GM19240 (cell line): ENCODE results near the gene ITGA2.

Experiments used
- DNase-seq: peaks from one replicate; pipeline ENCODE4 v3.0.0; 2011; ENCODE audit warnings: low spot score; ENCODE audit not compliant: insufficient read length

The ITGA2 gene

GRCh38 chr5:52988335-52989024, 672 bp upstream of the ITGA2 start:
- no peak for DNase-seq

DNA sequence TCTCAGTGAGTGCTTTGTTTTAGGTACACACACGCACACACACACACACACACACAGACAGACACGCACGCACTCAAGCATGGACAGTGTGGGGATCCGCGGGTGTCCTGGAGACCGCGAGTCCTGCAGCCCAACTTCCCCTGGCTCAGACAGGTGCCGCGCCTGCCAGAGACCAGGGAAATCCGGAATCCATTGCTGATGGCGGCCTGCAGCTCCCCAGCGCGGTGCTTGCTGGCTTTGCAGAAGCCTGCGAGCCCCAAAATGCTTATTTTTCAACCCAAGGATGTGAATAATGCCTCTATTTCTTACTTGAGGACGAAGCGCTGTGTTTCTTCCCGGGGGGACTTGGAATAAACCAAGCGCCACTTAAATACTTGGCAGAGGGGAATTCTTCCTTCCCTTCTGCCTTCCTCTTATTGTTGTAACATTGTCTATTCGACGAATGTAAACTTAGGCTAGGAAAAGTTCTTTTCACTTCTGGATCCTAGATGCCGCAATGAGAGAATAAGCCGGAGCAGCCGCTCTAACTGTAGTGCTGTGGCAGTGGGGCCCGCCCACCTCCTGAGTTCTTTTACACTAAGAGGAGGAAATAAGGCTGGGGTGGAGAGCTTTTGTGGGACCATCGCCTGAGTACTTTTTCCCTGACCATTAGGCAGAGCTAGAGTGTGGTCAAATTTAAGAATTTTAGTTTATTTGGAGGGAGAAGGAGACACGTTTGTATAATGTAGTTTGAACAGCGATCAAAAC, 802 bp downstream of the ITGA2 start:
- no peak for DNase-seq

DNA sequence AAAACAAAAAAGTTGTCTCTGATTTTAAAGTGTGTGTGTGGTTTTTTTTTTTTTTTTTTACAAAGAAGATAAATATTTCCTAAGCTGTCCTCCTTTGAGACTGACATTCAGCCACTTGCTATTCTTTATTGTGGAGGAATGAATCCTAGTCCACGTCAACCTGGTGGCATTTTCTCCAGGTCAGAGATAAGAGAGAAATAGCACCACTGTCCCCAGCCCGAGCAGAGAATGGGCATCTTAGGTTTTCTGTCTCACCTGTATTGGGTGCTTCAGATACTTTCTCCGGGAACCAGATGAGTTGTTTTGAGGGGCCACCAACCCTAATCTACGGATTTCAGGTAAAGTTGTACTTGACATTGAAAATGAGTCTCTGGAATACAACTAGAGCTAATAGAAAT, 1.4 kb downstream of the ITGA2 start:
- DNase-seq, result no peak

DNA sequence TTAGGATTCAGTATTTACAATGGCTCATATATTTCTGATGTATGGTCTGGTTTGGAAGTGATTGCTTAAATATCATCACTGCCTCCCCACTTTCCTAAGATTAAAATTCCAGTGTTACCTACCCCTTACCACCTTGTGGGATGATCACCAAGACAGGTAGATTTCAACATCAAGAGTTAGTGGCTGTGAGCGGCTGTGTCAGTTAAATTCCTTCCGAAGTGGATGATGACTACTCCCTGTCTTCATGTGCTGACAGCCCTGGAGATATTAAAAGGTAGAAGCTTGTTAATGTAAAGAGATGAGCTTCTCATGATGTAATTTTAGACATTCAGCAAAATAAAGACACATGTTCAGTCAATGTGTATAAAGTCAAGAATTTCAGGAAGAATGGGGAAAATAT, 4.2 kb downstream of the ITGA2 start:
- DNase-seq, result no peak

- no peak for DNase-seq
Measured at GRCh38 chr5:52994266-52994665, 5.1 kb downstream of the ITGA2 start.

DNA sequence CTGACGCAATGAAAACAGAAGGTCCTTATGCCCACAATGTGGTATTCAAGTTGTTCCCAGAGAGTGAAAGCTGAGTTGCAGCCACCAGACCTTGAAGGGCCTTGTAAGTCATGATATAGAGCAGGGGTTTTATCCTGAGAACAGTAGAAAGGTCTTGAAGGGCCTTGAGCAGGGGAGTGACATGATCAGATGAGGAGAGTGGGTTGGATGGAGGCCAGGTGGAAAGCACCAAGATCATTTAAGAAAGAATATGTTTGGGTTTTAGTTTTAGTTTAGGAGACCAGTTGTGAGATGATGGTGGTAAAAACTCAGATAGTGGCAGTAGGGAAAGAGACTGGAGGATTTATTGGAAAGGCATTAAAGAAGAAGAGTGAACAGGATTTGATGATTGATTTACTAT, 5.9 kb downstream of the ITGA2 start:
- DNase-seq, result no peak

GRCh38 chr5:52995914-52996313, 6.8 kb downstream of the ITGA2 start:
- DNase-seq, result no peak

DNA sequence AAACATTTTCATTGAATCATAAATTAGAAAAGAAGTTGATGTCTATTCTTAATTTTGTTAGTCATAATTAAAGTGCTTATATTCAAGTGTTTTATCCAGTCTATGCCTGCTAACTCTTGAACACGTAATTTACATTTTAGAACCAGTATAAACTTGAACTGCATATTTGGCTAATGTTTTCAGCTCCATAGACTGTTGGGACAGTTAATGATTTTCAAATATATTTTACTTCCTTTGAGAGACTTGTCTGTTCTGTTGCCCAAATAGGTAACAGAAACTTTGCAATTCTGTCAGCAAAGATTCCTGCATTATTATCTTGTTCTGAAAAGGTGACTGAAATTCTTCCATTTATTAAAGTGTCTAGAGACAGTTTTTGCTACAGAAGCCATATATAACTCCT, 7.8 kb downstream of the ITGA2 start:
- DNase-seq, result no peak

GRCh38 chr5:52997424-52997823, 8.3 kb downstream of the ITGA2 start:
- no peak for DNase-seq

DNA sequence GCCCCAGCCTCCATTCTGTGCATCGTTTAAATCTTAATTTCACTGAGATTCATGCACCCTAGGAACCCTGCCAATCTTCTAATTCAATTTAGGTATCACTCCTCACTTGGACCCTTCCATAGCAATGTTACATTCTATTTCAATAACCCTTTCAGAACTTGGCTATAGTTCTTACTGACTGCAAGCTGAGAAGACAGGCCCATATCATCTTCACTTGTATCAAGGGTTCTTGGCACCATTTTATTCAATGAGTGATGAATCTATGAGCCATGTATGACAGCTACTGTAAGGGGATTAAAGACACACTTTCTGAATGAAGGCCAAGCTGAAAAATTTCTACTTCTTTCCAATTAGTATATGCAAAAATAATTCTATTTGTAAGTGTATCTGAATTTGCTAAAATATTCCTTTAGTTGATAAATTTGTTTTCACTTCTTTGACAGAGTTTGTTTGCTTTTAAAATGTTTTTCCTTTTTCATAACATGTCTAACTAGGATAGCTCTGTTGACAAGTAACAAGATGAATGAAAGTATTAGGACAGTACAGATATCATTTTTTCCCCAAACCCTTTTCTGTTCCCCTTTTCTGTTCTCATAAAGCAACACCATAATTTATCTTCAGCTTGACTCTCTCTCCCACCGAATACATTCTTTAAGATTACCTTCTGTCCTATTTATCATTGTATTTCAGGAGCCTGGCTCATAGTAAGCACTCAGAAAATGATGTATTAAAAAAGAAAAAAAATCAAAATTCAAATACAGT, 9.6 kb downstream of the ITGA2 start:
- no peak for DNase-seq

GRCh38 chr5:52999344-52999949, 10.3 kb downstream of the ITGA2 start:
- no peak for DNase-seq

DNA sequence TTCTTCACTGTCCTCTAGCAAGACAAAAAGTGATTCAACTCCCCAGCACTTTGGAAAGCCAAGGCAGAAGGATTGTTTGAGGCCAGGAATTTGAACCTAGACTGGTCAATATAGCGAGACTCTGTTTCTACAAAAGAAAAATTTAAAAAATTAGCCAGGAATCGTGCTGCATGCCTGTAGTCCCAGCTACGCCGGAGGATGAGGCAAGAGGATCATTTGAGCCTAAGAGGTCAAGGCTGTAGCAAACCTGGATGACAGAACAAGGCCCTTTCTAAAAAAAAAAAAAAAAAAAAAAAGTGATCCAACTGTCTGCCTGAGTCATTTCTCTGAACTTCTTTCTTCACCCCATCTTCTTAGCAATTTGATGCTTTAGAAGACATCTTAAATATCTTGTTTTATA, 12.4 kb downstream of the ITGA2 start:
- no peak for DNase-seq

DNA sequence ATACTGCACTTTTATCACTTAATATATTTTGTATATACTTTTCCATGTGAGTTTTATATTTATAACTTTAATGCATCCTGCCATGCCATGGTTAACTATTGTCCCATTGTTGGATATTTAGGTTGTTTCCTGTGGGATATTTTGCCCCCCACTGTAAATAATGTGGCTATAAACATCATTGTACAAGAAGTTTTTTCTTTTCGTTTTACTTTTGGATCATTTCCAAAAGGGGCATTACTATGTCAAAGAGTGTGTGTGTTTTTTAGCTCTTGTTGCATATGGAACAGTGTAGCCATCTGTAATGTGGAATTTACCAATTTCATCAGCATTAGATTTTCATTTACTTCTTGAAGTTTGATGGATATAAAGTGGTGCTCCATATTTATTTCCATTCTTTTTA, 13.3 kb downstream of the ITGA2 start:
- no peak for DNase-seq

DNA sequence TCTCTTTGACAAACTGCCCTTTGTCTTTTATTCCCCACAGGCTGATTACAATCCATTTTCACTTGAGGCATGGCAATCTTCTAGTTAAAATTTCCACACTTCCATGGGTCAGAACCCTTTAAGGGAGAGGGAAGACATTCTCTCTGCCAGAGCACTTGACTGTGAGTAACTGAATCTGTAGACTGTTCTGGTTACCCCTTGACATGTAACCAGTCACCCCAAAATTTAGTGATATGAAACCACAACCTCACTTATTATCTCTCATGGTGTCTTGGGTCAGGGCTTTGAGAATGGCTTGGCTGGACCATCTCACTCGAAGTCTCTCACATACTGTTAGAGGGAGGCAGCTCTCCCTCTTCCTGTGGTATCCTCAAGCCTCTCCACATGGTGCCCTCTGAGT, 14.0 kb downstream of the ITGA2 start:
- no peak for DNase-seq

- no peak for DNase-seq
Measured at GRCh38 chr5:53006911-53007890, 18.0 kb downstream of the ITGA2 start.

DNA sequence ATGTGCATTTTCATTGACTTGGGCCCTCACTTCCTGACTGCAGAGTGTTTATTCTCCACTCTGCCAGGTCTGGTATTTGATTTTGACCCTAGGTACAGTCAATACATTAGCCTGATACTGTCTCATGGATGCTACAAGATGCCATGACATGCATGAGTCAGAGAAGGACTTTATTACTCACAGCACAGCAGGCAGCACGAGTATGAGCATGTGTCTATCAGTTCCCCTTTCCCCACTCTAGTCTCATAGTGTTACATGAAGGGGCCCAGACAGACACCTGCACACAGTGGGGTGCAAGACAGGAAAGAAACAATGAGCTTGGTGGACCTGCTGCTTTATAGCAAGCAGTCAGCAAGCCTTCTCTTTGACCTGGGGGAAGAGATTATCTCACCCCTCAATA, 19.6 kb downstream of the ITGA2 start:
- DNase-seq, result no peak

- no peak for DNase-seq
Measured at GRCh38 chr5:53009816-53010215, 20.7 kb downstream of the ITGA2 start.

DNA sequence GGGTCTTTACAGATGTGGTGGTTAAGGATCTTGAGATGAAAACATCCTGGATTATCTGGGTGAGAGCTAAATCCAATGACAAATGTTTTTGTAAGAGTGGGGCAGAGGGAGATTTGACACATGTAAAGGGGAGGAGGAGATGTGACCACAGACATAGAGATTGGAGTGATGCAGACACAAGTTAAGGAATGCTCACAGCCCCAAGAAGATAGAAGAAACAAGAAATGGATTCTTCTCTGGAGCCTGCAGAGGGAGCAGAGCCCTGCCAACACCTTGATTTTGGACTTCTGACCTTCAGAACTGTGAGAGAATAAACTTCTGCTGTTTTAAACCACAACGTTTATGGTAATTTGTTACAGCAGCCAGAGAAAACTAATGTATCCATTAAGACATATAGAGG, 21.7 kb downstream of the ITGA2 start:
- DNase-seq, result no peak

- no peak for DNase-seq
Measured at GRCh38 chr5:53011233-53011632, 22.1 kb downstream of the ITGA2 start.

DNA sequence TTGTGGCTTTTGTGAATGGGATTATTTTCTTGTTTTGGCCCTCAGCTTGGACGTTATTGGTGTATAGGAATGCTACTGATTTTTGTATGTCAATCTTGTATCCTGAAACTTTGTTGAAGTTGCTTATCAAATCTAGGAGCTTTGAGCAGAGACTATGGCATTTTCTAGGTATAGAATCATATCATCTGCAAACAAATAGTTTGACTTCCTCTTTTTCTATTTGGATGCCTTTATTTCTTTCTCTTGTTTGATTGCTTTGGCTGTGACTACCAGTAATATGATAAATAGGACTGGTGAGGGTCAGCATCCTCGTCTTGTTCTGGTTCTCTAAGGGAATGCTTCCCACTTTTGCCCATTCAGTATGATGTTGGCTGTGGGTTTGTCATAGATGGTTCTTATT, 24.7 kb downstream of the ITGA2 start:
- no peak for DNase-seq

- no peak for DNase-seq
Measured at GRCh38 chr5:53017383-53017782, 28.2 kb downstream of the ITGA2 start.
